ENCODE data around the gene LAMTOR2.

Gene LAMTOR2

GRCh38 chr1:156076609-156077429, 22.2 kb downstream of the LAMTOR2 start:
- no peak for TF ChIP-seq ZFX (IDR thresholded peaks at IDR 0.05)
- TF ChIP-seq, protein P1, sequence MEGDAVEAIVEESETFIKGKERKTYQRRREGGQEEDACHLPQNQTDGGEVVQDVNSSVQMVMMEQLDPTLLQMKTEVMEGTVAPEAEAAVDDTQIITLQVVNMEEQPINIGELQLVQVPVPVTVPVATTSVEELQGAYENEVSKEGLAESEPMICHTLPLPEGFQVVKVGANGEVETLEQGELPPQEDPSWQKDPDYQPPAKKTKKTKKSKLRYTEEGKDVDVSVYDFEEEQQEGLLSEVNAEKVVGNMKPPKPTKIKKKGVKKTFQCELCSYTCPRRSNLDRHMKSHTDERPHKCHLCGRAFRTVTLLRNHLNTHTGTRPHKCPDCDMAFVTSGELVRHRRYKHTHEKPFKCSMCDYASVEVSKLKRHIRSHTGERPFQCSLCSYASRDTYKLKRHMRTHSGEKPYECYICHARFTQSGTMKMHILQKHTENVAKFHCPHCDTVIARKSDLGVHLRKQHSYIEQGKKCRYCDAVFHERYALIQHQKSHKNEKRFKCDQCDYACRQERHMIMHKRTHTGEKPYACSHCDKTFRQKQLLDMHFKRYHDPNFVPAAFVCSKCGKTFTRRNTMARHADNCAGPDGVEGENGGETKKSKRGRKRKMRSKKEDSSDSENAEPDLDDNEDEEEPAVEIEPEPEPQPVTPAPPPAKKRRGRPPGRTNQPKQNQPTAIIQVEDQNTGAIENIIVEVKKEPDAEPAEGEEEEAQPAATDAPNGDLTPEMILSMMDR (conservative IDR thresholded peaks at IDR 0.05): no peak
- no peak overlapping the region for H3K27ac ChIP-seq

DNA sequence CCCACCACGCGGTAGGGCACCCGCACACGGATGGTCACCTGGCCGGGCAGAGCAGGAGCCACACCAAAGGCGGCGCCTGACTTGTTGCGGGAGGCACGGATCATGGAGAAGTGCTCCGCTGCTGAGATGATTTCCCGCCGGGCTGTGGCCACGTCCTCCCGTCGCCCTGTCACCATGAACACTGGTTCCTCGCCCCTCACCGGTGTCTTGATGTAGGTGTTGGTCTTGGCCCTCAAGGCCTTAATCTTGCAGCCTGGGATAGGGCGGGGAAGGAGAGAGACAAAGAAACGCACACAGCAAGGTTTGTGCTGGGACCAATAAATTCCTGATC, 22.8 kb downstream of the LAMTOR2 start:
- TF ChIP-seq, protein P1 (conservative IDR thresholded peaks at IDR 0.05): no peak
- no peak for TF ChIP-seq ZFX (IDR thresholded peaks at IDR 0.05)
- no peak overlapping the region for H3K27ac ChIP-seq

DNA sequence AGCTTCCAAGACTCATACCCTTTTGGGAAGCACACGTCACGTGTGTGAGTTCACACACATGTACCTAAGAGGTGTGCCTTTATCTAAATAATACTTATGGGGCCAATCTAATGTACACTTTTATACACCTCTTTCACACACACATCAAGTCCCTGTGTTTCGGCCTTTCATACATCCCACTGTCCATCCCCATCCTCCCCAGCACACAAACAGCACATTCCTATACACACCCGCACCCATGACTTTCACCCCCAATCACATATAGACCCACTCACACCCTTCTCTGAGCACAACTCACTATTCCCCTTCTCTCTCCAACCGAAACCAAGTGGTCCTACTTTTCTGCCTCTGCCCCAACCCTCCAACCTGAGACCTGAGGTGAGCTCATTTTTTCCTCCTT, 24.1 kb downstream of the LAMTOR2 start:
- TF ChIP-seq, protein P1 (conservative IDR thresholded peaks at IDR 0.05): no peak
- no peak for TF ChIP-seq ZFX (IDR thresholded peaks at IDR 0.05)
- no peak overlapping the region for H3K27ac ChIP-seq

DNA sequence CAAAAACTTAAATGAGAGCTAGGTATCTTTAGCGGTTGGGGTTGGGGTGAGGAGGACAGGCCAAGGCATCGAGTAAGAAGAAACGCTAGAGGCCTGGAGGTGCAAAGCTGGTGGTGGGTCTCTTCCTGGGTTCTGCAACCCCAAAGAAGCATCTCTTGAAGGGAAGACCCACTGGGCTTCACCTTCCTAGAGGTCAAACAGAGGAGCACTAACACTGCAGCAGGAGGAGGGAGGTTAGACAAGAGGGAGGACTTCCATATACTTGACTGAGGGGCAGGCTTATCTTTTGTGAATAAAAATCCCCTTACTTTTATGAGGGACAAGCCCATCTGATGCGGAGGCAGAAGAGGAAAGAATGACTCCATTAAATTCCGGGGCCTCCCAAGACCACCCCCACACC, 25.2 kb downstream of the LAMTOR2 start:
- TF ChIP-seq, protein P1 (conservative IDR thresholded peaks at IDR 0.05): no peak
- no peak for TF ChIP-seq ZFX (IDR thresholded peaks at IDR 0.05)
- no peak overlapping the region for H3K27ac ChIP-seq

DNA sequence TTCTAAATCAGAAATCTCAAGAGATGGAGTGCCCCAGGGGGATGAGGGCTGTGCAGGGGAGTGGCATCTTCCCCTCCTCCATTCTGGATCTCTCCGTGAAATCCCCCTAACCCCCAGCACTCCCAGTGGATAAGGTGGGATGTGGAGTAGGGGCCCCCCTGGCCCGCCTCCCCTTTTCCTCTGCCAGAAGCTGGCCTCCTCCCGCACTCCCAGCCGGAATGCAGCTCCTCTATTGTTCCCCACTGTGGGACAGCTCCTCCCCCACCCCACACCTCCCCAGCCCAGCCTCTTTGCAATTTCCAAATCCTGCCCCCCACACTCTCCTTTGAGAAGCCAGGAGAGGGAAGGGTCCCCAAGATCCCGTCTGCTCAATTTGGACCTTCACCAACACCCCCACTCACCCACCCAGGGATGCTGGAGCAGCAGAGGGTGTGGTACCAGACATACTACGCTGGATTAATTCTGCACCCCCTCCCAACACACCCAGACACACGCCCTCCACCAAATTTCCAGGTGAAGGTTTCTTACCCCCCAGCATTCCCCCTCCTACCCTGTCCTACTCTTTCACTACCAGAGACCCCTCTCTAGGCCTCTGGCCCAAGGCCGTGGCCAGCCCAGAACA, 25.8 kb downstream of the LAMTOR2 start:
- TF ChIP-seq, protein P1 (conservative IDR thresholded peaks at IDR 0.05): no peak
- no peak for TF ChIP-seq ZFX (IDR thresholded peaks at IDR 0.05)
- H3K27ac ChIP-seq: no peak overlapping the region

DNA sequence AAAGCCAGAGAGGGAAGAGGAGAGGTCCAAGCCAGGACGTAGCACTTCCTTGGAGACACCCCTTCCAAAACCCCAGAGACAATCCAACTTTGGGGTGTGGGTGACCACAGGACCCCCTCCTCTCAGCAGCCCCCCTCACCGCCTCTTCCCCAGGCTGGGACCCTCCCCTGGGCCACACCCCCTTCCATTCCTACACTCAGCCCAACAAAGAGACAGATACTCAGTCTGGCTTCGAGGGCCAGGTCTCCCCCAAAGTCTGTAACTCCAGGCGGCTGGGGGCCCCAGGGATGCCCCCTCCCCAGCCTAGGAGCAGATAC, 26.2 kb downstream of the LAMTOR2 start:
- H3K27ac ChIP-seq: no peak overlapping the region
- TF ChIP-seq ZFX (IDR thresholded peaks at IDR 0.05): no peak
- TF ChIP-seq, protein P1 (conservative IDR thresholded peaks at IDR 0.05): no peak

- H3K27ac ChIP-seq: no peak overlapping the region
- no peak for TF ChIP-seq ZFX (IDR thresholded peaks at IDR 0.05)
- TF ChIP-seq, protein P1 (conservative IDR thresholded peaks at IDR 0.05): no peak
Measured at GRCh38 chr1:156081180-156081916, 26.8 kb downstream of the LAMTOR2 start.

Data from C4-2B (cell line).